ENCODE results near the gene PPIP5K2.
"Not testable (repeated sequence)": the region's sequence is repeated elsewhere in the genome, so short reads cannot be mapped to it uniquely, and the experiment has no call there.

The PPIP5K2 gene

GRCh38 chr5:103209065-103209464 lies 89.0 kb downstream of the PPIP5K2 start:
- FAIRE-seq: no peak

GRCh38 chr5:103210952-103211351 lies 90.9 kb downstream of the PPIP5K2 start:
- FAIRE-seq: no peak

- FAIRE-seq: no peak
These were observed 91.8 kb downstream of the PPIP5K2 start for GRCh38 chr5:103211576-103212561.

- FAIRE-seq: no peak
These were observed 96.0 kb downstream of the PPIP5K2 start for GRCh38 chr5:103216137-103216536.

GRCh38 chr5:103216697-103217096 lies 96.6 kb downstream of the PPIP5K2 start:
- no peak for FAIRE-seq

GRCh38 chr5:103217101-103217500 lies 97.0 kb downstream of the PPIP5K2 start:
- no peak for FAIRE-seq

GRCh38 chr5:103218164-103218563 lies 98.1 kb downstream of the PPIP5K2 start:
- no peak for FAIRE-seq

GRCh38 chr5:103219074-103219473 lies 99.0 kb downstream of the PPIP5K2 start:
- FAIRE-seq: not testable (repeated sequence)

GRCh38 chr5:103223031-103223955 lies 103.2 kb downstream of the PPIP5K2 start:
- FAIRE-seq: no peak

GRCh38 chr5:103224118-103224893 lies 104.2 kb downstream of the PPIP5K2 start:
- peak; percentile 27 for FAIRE-seq

- no peak for FAIRE-seq
These were observed 104.8 kb downstream of the PPIP5K2 start for GRCh38 chr5:103224894-103225246.

GRCh38 chr5:103228061-103228460 lies 108.0 kb downstream of the PPIP5K2 start:
- no peak for FAIRE-seq

- no peak for FAIRE-seq
These were observed 108.5 kb downstream of the PPIP5K2 start for GRCh38 chr5:103228588-103228987.

- FAIRE-seq: peak; percentile 25
These were observed 112.4 kb downstream of the PPIP5K2 start for GRCh38 chr5:103232393-103232999.

- no peak for FAIRE-seq
These were observed 114.3 kb downstream of the PPIP5K2 start for GRCh38 chr5:103234239-103234975.

- no peak for FAIRE-seq
These were observed 115.8 kb downstream of the PPIP5K2 start for GRCh38 chr5:103235891-103236290.

GRCh38 chr5:103237778-103238177 lies 117.7 kb downstream of the PPIP5K2 start:
- FAIRE-seq: peak; percentile 3

- FAIRE-seq: no peak
These were observed 123.6 kb downstream of the PPIP5K2 start for GRCh38 chr5:103243665-103244064.

- no peak for FAIRE-seq
These were observed 124.3 kb downstream of the PPIP5K2 start for GRCh38 chr5:103244398-103244797.

GRCh38 chr5:103245761-103246160 lies 125.7 kb downstream of the PPIP5K2 start:
- no peak for FAIRE-seq

GRCh38 chr5:103247118-103247517 lies 127.0 kb downstream of the PPIP5K2 start:
- FAIRE-seq: no peak
